DMS 273 treated with DMSO at 0.1 percent for 48 hours (cell line): Measurements from ENCODE around the gene SDR42E2.
"Not testable (repeated sequence)": the region's sequence is repeated elsewhere in the genome, so short reads cannot be mapped to it uniquely, and the experiment has no call there.

ENCODE experiments used
- DNase-seq: peaks from one replicate; lab custom pipeline; 2025; lab: John Stamatoyannopoulos, UW

SDR42E2 gene

GRCh38 chr16:22191532-22192260 lies 29.4 kb downstream of the SDR42E2 start:
- DNase-seq, result no peak

DNA sequence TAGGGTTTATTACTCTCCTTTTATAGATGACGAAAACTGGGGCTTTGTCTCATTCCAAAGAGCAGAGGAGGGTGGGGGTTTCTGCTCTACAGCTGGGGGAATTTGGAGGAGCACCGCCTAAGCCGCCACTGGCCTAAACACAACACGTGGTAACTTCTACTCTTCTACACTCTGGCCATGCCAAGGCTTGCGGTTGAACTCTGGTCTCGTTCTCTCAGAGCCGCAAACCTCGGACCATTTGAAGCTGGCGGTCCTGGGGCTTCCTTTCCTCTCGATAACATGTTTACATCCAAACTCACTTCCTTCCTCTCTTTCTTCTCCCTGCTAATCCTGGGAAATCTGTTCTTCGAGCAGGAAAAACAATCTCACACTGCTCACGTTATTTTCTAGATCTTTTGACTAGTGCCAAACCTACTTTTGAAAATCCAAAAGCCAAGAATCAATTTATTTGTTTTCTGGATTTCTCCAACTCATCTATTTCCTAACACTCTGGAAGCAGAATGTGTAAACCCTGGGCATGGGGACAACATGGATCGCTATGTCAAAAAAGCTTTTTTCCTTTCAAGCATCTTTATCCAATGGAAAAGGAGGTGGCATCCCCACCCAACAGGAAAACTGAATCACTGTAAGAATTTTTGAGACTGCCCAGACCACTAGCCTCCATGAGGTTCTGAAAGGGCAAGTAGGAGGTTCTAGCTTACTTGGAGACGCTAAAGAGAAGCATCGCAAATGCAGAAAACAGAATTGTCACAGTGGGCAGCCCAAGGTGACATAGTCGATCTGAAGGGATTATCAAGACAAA lies 30.2 kb downstream of the SDR42E2 start:
- DNase-seq, result no peak

DNA sequence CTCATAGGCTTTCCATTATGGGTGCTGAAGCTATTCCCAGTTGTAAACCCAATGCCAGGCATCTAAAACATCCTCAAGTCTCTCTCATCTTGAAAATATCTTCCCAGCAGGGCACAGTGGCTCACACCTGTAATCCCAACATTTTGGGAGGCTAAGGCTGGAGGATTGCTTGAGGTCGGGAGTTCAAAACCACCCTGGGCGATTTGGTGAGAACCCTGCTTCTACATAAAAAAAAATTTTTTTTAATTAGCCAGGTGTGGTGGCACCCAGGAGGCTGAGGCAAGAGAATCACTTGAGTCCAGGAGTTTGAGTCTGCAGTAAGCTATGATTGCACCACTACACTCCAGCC lies 30.7 kb downstream of the SDR42E2 start:
- DNase-seq, result no peak

- DNase-seq, result no peak
These were observed 32.6 kb downstream of the SDR42E2 start for GRCh38 chr16:22194707-22195444.

GRCh38 chr16:22195445-22195694 lies 33.1 kb downstream of the SDR42E2 start:
- no peak for DNase-seq

DNA sequence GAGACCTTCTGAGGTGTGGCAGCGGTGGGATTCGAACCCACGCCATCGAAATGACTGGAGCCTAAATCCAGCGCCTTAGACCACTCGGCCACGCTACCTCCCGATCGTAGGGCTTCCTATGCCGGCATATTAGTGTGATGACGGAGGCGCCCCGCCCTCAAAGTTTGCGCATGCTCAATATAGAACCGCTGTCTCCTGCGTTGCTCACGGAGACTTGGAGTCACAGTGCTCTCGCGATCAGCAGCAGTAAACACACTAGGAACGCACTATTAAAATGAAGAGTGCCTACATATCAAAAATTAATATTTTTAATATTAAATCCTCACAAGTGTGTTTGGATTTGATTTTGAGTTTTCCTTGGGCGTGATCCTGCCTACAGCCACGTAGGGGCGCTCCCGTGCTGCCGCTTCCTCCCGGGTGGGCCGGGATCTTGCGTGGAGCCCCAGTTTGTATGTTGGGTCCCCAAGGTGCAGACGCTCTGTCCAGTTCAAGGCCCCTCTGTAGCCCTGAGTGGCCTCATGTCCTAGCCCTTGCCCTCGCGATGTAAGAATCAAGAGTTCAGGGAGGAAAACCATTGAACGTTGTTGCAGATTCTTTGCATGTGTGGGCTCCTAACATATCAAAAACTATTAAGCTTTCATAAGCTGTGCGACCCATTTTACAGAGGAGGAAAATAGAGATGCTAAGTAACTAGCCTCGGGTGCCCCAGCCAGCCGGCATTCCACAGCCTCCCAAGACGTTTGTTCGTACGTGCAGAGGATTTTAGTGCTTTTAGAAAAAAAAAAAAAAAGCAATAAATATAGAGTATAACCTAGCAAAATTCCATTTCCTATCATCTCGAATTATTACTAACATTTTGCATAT lies 33.6 kb downstream of the SDR42E2 start:
- peak; percentile 79 for DNase-seq

- DNase-seq, result not testable (repeated sequence)
These were observed 34.4 kb downstream of the SDR42E2 start for GRCh38 chr16:22196559-22197168.

DNA sequence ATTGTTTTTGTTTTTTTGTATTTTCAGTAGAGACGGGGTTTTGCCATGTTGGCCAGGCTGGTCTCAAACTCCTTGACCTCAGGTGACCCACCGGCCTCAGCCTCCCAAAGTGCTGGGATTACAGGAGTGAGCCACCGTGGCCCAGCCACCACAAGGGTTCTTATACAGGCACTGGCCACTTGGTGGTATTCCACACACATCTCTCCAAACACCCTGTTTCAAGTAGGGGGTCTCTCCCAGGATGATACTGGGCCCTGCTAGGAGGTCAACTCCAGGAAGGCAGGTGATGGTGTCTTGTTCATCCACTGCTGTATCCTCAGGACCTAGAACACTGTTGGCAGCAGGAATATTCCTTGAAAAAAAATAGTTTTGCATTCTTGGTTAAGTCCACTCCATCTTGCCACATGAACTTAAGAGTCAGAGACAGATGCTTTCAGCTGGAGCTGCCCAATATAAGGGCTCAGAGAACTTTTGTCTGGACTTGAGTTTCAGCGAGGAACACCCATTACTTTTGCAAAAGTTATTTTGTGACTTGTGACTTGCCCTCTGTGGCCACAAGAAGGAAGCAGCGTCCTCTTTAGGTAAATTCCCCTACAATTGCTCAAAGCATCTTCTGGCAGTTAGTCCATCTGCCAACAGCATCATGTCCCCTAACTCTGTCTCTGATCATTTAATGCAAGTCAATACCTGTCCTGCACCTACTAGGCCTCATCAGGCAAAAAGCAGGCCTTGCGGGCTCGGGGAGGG lies 36.4 kb downstream of the SDR42E2 start:
- no peak for DNase-seq

DNA sequence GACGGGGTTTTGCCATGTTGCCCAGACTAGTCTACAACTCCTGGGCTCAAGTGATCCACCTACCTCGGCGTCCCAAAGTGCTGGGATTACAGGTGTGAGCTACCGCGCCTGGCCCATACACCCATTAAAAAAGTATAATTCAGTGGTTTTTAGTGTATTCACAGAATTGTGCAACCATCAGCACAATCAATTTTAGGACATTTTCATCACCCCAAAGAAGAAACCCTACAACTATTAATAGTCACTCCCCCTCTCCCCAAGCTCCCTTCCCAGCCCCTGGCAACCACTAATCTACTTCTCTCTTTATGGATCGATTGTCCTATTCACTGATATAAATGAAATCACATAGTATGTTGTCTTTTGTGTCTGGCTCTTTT lies 39.9 kb downstream of the SDR42E2 start:
- no peak for DNase-seq

DNA sequence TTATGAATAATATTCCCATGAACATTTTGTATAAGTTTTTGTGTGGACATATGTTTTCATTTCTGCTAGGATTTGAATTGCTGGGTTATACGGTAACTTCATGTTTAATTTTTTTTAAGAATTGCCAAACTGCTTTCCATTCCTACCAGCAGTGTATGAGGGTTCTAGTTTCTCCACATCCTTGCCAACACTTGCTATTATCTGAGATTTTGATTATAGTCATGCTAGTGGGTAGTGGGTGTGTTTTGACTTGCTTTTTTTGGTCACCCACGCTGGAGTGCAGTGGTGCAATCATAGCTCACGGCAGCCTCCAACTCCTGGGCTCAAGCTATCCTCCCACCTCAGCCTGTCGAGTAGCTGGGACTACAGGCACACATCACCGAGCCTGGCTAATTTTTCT lies 40.8 kb downstream of the SDR42E2 start:
- no peak for DNase-seq

- no peak for DNase-seq
These were observed 41.9 kb downstream of the SDR42E2 start for GRCh38 chr16:22204091-22204655.

GRCh38 chr16:22205577-22206012 lies 43.3 kb downstream of the SDR42E2 start:
- DNase-seq, result no peak

DNA sequence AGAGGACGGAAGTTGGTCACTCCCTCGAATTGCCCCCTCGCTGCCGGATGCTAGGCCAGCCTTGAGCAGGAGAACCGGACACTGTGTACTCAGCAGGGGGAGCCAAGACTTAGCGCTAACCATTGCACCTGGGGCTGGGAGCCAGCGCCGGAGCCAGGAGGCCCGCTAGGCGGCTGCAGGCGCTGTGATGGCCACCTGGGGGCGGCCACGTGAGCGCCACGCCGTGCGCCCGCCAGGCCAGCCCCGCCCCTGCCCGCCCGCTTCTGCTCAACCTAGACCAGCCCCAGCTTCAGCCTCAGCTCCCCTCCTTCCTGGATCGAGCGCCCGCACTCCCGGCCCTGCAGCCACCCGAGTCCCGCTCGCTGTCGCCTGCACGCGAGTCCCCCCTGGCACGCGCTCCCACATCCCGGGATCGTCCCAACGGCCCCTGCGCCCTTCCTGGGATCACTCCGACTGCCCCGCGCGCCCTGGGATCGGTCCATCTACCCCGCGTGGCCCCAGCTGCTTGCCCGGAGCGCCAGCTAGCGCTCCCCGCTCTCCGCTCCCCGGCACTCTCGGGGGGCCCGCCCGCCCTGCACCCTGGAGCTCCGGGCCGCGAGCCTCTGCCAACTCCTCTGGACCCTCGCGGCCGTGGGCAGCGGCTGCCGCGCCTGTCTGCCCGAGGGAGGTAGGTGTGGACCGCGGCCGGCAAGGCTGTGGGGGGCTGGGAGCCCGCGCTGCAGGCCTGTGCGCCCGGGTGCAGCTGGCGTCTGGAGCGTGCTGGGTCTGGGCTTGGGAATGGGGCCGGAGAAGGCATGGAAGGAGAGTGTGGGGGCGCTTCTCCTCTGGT lies 43.9 kb downstream of the SDR42E2 start, which contains the start of gene EEF2K:
Gene EEF2K (plus strand): TSS at position 266 of the 829 bp plus-strand sequence. CDS start 19,452 bp downstream, outside the sequence.
- peak; percentile 90 for DNase-seq

DNA sequence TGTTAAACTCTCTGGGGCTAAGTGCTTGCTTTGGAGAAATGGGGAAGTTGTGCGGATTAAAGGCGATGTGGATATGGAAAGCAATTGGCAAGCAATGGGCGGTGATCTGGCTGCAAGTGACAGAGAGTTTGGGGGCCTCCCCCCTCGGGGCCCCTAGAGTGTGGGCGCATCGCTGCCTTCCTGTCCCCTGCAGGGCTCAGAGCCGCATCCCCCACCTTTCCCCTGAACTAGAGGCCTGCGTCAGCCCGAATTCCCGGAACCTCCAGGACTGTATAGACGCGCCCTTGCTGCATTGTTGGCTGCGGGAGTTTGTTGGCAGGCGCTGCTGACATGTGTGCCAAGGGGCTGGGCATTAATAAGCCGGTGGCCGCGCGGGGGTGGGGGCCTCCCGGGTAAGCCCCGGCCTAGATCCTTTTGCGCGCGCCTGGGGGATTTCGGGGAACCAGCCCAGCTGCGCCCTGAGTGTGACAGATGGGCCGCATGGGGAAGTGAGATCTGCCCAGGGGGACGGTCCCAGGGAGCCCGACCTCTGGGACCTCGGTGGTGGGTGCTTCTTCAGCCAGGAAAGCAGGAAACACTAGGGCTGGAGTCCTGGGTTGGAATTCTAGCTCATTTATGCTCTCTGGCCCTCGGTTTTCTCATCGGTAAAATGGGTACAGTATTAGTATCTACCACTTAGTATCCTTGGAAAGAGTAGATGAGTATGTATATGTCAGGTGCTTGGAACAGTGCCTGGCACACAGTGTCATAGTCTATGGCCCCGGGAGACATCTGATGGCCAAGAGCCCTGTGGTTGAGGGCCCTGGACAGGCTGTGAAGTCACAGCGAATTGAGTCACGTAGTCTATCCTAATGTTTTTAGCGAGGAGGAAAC lies 44.8 kb downstream of the SDR42E2 start:
- peak; percentile 65 for DNase-seq

DNA sequence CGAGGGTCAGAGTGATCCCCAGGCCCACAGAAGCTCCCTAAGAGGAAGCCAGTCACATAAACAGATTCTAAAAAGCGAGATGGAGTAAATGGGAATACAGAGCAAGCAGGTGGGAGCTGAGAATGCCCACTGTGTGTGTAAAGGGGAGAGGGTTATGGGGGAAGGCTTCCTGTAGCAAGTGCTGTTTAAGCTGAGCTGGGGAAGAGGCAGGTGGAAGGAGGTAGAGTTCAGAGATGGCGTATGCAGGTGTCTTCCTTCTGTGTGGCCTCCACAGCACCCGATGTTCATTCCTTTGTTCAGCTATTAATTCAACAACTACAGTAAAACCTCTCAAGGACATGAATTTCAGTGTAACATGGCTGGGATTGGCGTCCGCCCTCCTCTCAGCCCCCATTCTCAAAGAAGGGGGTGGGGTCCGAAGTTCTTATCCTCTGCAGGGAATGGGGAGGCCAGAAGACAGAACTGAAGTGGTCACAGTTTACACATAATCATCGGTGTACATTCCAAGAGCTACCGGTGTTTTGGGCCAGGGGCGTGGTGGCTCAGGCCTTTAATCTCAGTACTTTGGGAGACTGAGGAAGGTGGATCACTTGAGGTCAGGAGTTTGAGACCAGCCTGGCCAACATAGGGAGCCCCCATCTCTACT lies 45.5 kb downstream of the SDR42E2 start:
- no peak for DNase-seq

DNA sequence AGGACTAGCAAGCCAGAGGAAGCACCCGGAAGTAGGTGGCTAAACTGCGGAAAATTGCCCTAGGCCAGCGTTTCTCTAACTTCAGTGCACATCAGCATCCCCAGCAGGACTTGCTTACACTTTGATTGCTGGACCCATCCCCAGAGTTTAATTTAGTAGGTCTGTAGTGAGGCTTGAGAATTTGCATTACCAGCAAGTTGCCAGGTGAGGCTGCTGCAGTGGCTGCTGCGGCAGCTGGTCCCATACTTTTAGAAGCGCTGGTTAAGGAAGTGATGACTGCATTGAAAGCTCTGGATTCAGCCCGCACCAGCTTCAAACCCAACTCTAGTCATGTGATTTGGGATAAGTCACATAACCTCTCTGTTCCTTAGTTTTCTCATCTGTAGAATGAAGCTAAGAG lies 48.0 kb downstream of the SDR42E2 start:
- no peak for DNase-seq

DNA sequence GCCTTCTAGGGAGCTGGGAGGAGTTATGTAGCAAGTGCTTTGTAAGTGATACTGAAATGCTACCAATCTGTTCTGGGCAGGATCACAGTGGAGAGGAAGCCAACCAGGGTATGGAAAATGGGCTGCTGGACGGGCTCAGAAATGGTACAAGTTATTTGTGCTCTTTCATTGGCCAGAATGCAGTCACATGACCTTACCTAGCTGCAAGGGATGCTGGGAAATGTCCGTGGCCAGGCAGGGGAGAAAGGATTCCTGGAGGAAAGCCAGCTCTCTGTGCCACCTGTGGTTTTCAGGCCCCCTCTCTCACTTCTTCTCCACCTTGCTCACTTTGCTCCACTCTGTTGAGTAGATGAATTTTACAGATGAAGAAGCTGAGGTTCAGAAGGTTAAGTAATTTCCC lies 48.5 kb downstream of the SDR42E2 start:
- no peak for DNase-seq

- no peak for DNase-seq
These were observed 50.9 kb downstream of the SDR42E2 start for GRCh38 chr16:22213236-22213635.
